KG1 (cell line): ENCODE data around the gene FOXL3.
"Not testable (repeated sequence)": the region's sequence is repeated elsewhere in the genome, so short reads cannot be mapped to it uniquely, and the experiment has no call there.

Experiments used
- DNase-seq: peaks from one replicate; lab custom pipeline; 2025; lab: John Stamatoyannopoulos, UW

Gene FOXL3

DNA sequence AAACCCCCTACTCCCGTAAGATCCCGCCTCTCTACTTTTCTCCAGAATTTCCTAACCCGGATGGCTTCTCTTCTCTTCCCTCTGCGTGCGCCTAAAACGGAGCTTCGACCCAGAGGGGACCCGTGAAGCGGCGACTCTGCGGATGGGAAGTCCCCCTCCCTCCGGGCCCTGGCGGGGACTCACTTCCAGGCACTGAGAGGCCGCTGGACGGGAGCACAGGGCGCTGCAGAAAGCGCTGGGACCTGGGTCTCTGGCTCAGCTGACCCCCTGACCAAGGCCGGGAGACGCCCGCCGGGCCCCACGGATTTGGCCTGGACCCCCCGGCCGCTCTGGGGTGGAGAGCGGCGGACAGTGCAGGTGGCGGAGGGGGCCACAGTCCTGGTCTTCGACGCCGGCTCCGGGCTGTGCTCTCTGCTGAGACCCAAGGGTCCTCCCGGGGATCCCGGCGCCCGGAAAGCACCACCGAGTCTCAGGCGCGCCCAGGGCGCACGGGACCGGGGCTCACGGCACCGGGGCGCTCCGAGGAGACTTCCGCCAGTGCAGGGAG lies 688 bp upstream of the FOXL3 start:
- DNase-seq: no peak

DNA sequence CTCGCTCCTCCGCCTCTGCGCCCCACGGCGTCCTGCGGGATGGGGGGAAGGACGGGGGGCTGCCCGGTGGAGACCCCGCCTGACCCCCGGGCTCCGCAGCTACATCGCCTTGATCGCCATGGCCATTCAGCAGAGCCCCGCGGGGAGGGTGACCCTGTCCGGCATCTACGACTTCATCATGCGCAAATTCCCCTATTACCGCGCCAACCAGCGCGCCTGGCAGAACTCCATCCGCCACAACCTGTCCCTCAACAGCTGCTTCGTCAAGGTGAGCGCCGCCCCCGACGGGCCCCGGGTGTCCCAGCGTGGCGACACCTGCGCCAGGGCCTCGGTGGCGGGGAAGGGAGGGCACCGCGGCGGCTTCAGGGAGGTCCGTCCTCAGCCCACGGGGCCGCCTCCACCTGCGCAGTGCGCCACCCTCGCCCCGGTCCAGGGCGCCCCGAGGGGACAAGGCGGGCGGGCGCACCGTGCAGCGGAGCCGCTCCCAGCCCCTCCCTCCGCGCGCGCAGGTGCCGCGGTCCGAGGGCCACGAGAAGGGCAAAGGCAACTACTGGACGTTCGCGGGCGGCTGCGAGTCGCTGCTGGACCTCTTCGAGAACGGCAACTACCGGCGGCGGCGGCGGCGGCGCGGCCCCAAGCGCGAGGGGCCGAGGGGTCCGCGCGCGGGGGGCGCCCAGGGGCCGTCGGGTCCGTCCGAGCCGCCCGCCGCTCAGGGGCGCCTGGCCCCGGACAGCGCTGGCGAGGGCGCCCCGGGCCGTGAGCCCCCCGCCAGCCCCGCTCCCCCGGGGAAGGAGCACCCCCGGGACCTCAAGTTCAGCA lies 793 bp downstream of the FOXL3 start:
- DNase-seq: no peak

DNA sequence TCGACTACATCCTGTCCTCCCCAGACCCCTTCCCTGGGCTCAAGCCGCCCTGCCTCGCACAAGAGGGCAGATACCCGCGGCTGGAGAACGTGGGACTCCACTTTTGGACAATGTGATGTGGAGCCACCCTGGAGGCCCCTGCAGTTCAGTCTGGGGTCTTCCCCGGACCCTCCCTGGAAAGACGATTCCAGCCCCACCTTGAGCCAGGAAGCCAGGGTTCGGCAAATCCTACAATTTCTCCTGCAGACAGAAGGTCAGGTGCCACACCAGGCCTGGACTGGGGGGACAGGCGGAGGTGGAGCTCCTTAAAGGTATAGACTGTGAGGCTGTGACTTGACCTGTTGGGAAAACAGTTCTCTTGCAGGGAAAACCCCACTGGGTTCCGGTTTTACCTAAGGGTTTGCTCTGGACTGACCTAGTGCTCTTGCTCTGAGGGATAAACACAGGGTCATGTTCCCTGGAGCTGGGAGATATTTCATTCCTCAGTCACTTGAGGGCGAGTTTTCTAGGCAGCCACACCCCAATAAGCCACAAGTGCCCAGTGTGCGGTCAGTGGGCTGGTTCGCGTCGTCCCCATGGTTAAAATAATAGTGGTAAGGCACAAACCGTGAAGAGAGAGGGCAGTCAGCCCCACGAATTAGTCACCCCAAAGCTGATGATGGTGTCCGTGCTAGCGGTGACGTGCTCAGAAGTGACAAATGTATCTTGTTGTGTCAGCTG lies 1.6 kb downstream of the FOXL3 start:
- DNase-seq: no peak

DNA sequence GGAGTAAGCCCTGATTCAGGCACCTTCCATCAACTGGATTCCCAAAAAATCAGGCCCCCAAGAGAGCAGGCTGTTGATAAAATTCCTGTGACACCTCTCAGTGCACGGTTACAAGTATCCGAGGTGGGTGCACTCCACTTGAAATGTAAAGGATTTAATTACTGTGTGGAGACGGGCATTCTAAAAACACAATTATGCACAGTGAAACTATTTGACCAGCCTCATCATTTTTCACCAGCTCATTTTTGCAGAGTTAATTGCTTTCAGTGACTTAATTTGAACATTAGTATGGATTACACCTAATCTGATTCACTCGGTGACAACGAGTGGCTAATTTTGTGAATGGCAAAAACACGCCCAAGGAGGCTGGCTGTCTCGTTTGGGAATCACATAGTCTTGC lies 2.3 kb downstream of the FOXL3 start:
- no peak for DNase-seq

DNA sequence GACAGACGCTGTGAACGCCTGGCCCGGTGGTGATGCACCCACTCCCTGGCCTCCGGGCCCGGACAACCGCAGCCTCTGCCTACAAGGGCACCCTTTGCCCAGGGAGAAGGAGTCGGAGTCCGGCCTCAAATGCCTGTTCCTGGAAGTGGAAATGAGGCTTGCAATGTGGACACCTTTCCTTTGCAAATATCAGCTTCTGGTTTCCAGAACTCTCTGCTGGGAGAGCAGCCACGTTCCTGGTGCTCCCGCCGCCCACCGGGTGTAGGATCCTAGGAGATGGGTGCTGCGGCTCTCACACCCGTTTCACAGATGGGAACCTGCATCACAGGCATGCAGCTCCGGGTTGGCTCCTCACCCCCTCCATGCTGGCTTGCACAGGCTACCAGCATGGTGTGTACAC lies 2.9 kb downstream of the FOXL3 start:
- no peak for DNase-seq

DNA sequence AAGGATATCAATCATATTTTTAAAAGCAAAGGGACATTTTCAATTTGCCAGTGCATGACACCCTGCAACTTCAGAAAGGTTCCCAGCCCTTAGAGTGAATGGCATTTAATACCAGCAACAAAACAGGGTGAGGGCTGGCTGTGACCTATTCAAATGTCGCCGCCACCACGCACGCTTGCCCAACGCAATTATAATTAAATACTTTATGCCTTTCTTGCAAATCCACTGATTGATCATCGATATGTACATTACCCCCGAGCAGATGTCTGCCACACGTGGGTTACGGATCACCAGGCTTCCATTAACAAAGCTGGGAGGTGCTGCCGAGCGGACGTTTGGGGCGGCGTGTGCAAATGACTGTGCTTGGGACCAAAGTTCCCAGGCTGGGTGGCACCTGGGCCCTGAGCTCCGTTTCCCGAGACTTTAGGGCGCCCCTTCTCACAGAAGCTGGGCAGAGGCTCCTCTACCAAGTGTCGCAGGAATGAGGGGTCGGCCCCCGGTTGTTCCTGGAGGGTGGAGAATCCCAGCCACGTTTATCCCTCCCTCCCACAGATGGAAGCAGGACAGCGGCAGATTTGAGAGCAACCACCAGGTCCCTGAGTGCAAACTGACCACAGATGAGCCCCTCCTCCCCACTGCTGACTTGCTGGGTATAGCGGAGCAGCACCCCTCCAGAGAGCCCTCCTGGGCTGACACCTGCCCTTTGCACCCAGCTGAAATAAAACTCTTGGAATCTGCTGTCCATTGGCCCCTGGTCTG lies 3.9 kb downstream of the FOXL3 start:
- DNase-seq: no peak

DNA sequence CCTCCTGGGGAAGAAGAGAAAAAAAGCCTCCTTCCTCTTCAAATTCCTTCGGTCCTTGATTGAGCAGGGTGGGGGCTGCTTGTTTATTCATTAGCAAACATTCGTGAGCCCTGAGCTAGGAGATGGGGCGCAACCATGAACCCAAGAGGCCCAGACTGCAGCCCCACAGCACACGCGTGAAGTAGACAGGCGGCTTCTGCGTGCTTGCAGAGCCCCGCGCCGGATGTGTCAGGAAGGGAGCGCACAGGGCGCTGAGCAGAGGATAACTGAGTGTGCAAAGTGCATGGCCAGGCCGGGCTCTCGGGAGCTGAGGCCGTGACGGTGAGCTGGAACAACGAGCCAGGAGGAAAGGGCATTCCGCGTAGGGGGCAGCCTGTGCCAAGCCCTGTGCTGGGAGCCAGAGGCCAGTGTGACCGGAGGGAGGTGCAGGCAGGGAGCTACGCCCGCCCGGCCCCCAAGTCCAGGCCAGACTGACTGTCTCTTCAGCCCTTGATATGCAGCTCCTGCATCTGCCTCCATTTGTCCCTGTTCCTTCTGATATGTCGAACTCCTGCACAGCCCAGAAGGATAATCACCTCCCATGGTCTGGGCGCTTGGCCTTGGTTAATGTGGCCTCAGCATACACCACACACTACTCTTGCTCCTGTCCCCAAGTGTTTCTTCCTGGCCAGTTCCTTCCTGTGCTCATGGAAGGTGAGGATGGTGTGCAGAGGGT lies 4.6 kb downstream of the FOXL3 start:
- no peak for DNase-seq

DNA sequence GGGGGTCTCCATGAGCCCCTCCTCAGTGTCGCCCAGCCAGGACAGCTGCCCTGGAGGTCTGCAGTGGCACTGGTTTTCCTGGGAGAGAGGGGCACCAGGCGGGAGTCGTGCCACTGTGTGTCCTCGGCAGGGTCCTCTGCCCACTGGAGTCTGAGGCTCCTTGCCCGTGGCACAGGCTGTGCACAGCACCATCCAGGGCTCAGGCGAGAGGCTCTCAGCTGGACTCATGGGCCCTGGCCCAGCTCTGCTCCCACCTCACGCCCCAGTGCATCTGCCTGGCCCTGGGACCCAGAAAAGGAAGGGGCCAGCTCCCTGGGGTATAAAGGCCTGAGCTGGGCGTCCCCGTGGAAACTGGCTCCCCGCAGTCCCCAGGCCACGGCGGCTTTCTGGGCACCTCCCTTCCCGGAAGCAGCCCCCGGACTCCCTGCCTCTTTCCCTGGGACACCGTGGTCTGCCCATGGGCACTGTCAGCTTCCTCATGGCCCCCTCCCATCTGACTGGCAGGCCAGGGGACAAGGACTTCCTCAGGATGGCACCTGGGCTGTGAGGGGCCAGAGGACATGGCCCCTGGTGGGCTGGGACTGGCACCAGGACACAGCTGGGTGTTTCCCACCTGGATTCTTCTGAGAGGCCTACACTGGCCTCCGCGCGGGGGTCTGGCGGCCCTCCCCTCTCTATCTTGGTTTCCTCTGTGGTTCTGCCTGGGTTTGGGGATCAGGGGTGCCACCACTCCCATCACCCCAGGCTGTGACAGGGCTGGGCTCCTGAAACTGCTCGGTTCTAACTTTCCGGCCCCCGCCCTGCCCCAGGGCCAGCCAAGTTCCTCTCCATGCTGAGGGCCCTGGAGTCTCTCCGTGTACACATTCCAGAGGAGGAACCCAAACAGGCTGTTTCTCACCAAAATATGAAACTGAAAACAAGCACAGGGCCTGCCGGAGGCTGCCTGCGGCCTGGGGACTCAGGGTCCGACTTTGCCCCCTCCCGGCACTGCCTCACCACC lies 5.5 kb downstream of the FOXL3 start:
- DNase-seq: no peak

DNA sequence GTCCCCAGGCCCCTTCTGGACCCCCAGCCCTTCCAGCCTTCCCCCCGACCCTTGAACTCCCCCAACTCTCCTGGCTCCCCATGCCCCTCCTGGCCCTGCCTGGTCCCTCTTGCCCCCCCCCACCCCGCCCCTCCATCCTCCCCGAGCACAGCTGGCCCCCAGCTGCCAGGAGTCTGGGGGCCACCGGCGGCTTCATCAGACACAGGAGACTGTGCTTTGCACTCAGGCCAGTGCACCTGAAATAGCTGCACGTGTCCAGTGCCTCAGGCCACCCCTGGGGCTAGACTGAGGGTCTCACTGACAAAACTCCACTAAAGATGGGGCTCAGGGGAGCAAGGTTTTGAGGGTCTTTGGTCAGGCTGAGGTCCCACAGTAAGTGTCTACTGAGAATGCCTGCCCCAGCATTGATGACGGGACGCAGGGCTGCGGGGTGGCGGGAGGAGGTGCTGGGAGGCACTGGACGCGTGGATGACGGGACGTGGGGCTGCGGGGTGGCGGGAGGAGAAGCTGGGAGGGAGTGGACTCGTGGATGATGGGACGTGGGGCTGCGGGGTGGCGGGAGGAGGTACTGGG lies 6.5 kb downstream of the FOXL3 start:
- no peak for DNase-seq

DNA sequence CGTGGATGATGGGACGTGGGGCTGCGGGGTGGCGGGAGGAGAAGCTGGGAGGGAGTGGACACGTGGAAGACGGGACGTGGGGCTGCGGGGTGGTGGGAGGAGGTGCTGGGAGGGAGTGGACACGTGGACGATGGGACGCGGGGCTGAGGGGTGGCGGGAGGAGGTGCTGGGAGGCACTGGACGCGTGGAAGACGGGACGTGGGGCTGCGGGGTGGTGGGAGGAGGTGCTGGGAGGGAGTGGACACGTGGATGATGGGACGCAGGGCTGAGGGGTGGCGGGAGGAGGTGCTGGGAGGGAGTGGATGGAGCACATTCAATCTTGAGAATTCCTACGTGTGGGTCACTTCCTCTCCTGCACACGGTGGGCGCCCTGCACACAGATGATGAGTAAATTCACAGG lies 7.2 kb downstream of the FOXL3 start:
- not testable (repeated sequence) for DNase-seq

DNA sequence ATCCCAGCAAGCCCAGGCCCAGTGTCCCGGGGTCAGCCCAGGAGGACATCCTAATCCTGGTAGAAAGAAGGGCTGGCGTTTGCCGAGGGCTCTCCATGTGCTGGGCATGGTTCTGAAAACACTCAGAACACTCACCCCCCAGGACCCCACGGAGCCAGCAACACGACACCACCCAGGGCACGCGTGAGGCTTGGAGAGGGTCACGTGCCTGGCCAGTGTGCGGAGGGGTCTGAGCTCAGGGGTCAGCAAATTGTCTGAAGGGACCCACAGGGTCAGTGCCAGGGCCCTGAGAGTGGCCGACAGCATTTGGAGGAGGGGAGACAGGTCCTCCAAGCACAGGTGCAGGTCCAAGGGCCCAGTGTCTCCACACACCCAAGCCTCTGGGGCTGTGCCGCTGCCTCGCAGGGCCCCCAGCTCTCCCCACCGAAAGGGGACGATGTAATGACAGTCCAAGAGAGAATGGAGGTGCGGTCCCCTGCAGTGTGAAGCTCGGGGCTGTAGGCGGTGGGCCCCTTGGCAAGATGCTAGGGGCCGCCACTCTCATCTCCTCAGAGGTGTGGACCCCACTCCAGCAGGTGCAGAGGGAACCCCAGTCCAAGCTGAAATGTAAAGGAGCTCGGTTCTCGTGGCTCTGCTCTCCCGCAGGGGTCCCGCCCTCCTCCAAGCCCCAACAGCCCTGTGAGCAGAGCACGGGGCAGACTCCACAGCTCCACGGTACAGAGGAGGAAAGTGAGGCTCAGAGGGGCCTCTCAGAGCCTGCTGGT lies 7.8 kb downstream of the FOXL3 start:
- DNase-seq: no peak

DNA sequence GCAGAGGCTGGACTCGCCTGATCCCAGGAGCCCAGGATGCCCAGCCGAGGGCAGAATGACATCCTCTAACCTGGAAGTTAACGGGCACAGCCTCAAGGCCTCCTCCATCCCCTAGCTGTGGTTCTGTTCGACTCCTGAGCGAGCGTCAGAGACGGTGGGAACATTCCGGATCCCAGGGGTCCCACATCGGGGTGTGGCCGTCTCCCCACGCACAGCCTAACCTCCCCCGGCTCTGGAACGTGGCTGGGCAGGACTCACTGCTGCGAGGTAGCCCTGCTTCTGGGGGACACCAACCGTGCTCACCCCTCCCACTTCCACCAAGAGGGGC lies 8.4 kb downstream of the FOXL3 start:
- no peak for DNase-seq

DNA sequence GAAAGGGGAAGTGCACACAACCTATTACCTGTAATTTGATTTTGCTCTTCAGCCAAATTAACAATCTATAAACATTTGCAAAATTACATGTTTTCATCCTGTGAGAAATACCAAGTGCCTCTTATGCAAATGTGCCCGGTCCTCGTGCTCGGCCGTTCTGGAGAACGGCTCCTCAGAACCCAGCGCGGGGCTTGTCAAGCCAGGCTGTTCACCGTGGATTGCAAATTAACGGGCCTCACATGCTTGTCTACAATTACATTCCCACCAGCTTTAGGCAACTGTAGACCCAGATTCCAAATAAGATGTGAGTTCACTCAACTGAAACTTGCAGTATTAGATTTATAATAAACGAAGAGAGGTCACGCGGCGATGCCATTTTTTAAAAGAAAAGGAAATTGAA lies 8.8 kb downstream of the FOXL3 start:
- DNase-seq: no peak

DNA sequence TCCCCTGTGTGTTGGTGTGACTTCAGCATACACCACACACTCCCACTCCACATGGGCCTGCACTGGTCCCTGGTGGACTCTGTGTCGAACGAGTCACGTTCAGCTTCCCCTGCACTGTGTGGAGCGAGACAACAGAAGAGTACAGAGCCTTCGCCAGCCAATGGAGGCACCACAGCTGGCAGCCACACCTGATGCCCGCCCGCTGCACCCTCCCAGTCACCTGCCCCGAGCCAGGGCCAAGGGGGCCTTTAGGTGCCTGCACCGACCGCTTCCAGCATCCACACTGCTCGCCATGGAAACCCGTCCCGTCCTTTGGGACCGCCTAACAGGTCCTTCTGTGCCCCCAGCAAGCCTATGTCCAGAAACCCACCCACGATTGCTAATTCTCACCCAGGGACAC lies 9.2 kb downstream of the FOXL3 start:
- DNase-seq: no peak

DNA sequence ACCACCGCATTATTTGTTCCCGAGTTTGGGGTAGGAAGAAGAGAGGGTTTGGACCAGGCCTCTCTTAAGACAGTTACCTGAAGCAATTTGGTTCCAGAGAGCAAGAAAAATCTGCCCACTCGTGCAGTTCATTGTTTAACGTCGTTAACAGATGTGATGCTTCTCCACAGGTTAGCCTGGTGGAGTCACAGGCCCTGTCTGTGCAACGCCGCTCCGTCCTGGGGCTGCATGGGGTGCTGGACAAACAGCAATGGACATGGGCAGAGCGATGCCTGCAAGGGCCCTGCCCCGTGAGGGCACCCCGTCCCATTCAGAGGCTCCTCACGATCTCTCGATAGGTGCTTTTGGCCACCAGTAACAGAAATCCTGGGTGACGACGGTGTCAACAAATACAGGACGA lies 9.7 kb downstream of the FOXL3 start:
- DNase-seq: no peak

DNA sequence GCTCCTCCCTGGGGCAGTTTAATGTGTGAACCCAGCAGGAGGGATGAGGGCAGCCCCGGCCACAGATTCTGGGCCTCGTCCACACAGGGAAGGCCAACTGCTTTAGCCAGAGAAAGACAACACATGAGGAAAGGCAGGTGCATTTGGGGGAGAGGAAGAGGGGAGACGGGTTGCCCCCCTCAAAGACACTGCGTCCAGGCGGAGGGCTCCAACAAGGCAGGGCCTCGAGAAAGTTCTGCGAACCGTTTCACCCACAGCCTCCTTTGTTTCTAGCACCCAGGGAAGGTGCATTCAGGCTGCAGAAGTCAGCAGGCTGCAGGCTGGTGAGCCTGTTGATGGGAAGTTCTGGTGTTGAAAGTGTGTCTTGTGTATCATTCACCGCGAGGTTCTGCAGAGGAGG lies 10.1 kb downstream of the FOXL3 start:
- no peak for DNase-seq

DNA sequence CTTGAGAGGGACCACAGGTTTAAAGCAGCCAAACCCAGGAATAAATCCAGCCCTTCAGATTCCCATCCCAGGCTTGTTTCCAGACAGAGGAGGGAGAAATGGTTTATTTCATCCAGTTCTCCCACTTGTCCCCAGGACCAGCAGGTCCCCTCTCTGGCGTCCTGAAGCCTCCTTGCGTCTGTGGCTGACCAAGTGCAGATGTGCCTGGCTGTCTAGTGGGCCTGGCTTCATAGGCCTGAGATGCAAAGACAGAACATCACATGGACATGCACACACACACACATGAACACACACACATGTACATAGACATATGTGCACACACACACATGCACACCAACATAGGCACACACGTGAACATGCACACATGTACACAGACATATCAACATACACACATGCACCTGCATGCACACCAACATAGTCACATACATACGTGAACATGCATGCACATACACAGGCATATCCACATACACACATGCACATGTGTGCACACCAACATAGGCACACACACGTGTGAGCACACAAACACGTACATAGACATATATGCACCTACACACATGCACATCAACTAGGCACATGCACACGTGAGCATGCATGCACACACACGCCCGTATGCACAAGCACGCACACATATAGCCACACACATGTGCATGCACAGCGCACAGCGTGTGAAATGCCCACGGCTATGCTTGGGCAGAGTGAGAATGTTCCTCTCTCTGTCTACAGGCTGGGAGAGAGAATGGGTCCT lies 10.7 kb downstream of the FOXL3 start:
- DNase-seq: no peak

DNA sequence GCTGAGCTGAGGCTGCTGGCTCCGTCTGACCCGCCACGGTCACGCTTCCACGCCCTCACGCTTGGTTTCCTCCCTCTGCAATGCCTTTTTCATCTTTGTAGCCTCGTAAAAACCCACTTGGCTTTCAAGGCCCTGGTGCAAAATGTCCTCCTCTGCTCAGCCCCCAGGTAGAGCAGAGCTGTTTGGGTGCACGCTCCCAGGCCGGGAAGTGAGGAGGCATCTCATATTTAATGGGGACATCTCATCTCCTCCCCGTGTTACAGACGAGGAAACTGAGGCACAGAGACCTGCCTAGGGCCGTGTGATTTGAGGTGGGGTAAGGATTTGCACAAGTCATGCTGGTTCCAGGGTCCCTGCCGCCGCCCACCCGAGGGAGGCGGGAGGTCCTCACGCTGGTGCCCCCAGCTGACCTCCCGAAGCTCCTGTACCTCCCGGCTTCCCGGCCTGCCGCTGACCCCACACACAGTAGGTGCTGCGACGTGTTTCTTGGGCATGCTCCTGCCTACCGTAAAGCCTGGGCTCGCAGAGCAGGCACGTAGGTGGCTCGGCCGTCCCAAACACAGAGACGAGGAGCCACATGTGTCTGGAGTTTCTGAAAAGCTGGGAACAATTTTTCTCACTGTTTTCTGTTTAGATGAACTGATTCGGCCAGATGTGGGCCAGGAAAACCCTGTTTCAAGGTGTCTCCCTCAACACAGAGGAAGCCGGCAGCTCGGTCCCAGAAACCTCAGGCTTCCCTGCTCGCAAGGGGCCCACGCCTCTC lies 11.5 kb downstream of the FOXL3 start:
- no peak for DNase-seq
